GM21825 (cell line): Measurements from ENCODE around the gene CYLD.

Experiments
- ATAC-seq: cut with Tn5 transposase; IDR thresholded peaks from one replicate; pipeline ENCODE4 v1.9.1; 2021; ENCODE audit warnings: mild to moderate bottlenecking, moderate library complexity; ENCODE audit not compliant: unreplicated experiment

Gene CYLD

GRCh38 chr16:50841081-50841886 is 99.4 kb downstream of the CYLD start:
- ATAC-seq = no peak

- no peak for ATAC-seq
Observed at GRCh38 chr16:50842013-50842505, 100.2 kb downstream of the CYLD start.

- ATAC-seq = no peak
Observed at GRCh38 chr16:50842589-50842988, 100.7 kb downstream of the CYLD start.

GRCh38 chr16:50844840-50845239 is 103.0 kb downstream of the CYLD start:
- ATAC-seq = no peak

GRCh38 chr16:50845296-50845695 is 103.4 kb downstream of the CYLD start:
- no peak for ATAC-seq

- ATAC-seq = no peak
Observed at GRCh38 chr16:50846511-50846910, 104.6 kb downstream of the CYLD start.

GRCh38 chr16:50847166-50847565 is 105.3 kb downstream of the CYLD start:
- ATAC-seq = no peak

GRCh38 chr16:50848755-50849514 is 107.0 kb downstream of the CYLD start:
- no peak for ATAC-seq
